NCI-H1436 treated with DMSO at 0.1 percent for 48 hours (cell line): Measurements from ENCODE around the gene DUSP28.

Source experiments
- DNase-seq: peaks from one replicate; lab custom pipeline; 2025; lab: John Stamatoyannopoulos, UW

Gene DUSP28

GRCh38 chr2:240573071-240573515, 12.9 kb downstream of the DUSP28 start:
- no peak for DNase-seq

DNA sequence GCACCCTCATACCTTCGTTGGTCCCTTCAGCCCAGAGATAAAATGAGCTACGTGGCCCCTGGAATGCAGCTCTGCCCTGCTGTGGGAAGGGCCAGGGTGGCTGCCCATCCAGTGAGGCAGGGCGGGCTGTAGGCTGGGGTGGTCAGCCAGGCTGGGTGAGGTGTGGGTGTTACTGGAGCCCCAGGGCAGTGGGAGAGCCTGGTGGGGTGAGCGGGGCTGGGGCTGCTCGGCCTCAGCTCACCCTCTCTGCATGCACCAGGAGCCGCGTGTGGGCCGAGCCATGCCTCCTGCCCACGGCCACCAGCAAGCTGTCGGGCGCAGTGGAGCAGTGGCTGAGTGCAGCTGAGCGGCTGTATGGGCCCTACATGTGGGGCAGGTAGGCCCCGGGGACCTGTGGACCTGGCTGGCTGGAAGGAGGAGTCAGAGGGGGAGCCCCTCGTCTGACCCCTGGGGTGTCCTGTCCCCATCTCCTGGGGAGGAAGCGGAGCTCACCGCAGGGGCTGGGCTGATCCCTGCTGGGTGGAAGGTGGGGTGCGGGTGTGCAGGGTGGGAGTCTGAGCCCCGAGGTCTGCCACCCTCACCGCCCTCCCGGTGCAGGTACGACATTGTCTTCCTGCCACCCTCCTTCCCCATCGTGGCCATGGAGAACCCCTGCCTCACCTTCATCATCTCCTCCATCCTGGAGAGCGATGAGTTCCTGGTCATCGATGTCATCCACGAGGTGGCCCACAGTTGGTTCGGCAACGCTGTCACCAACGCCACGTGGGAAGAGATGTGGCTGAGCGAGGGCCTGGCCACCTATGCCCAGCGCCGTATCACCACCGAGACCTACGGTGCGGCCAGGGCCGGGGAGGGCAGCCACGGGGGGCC, 13.6 kb downstream of the DUSP28 start:
- no peak for DNase-seq

DNA sequence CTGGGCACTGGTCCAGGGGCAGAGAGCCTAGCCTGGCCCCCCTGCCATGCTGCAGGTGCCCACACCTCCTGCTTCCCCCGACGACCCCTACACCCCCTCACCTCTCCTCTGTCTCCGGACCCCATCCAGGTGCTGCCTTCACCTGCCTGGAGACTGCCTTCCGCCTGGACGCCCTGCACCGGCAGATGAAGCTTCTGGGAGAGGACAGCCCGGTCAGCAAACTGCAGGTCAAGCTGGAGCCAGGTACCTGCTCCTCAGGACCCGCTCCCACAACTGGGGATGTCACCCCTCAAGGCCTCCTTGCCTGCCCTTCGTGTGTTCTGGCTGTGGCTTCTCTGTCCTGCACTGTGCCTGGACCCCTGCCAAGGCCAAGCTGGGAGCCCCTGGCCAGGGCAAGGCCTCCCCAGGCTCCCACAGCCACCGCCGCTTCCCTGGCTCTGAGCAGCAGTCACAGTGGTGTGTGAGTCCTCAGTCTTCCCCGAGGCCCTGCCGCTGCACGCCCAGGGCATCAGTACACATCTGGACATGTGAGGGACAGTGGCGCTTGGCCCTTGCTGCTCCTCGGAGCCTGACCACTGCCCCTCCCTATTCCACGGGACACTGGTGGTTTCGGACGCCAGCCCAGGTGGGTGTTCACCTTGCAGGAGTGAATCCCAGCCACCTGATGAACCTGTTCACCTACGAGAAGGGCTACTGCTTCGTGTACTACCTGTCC, 14.4 kb downstream of the DUSP28 start:
- DNase-seq: no peak

GRCh38 chr2:240575101-240575965, 15.2 kb downstream of the DUSP28 start:
- DNase-seq: no peak

- DNase-seq: no peak
These were observed 15.9 kb downstream of the DUSP28 start for GRCh38 chr2:240576036-240576435.

DNA sequence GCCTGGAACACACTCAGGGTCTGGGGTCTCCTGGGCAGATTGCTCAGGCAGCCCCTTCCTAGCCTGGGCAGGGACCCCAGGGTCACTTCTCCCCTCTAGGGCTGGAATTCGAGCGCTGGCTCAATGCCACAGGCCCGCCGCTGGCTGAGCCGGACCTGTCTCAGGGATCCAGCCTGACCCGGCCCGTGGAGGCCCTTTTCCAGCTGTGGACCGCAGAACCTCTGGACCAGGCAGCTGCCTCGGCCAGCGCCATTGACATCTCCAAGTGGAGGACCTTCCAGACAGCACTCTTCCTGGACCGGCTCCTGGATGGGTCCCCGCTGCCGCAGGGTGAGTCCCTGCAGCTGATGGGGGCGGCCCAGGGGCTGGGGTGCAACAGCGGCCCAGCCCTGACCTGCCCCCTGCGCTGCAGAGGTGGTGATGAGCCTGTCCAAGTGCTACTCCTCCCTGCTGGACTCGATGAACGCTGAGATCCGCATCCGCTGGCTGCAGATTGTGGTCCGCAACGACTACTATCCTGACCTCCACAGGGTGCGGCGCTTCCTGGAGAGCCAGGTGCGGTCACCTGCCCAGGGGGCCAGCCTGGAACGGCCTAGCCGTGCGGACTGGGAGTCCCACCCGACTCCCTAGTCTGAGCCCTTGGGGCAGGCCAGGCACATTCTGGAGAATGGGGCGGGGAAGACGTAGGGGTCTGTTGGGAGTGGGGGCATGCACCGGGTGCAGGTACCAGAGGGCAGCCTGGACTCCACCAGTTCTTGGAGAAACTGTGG, 16.5 kb downstream of the DUSP28 start:
- DNase-seq: no peak

GRCh38 chr2:240577281-240578109, 17.3 kb downstream of the DUSP28 start:
- DNase-seq: no peak

- DNase-seq: no peak
These were observed 17.9 kb downstream of the DUSP28 start for GRCh38 chr2:240578110-240578450.

DNA sequence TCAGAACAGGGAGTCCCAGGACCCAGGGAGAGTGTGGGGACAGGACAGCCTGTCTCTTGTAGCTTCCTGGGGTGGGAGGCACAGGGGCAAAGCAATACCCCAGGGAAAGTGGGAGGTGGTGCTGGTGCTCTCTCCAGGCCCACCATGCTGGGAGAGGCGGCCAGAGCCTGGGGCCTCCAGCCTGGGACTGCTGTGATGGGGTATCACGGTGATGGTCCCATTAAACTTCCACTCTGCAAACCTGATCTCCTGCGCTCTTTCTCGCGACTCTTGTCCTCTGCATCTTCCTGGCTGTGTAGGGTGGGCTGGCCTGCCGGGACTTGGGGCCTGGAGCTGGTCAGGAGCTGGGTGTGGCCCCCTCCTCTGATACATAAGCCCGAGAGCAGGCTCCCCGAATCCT, 18.3 kb downstream of the DUSP28 start:
- no peak for DNase-seq

DNA sequence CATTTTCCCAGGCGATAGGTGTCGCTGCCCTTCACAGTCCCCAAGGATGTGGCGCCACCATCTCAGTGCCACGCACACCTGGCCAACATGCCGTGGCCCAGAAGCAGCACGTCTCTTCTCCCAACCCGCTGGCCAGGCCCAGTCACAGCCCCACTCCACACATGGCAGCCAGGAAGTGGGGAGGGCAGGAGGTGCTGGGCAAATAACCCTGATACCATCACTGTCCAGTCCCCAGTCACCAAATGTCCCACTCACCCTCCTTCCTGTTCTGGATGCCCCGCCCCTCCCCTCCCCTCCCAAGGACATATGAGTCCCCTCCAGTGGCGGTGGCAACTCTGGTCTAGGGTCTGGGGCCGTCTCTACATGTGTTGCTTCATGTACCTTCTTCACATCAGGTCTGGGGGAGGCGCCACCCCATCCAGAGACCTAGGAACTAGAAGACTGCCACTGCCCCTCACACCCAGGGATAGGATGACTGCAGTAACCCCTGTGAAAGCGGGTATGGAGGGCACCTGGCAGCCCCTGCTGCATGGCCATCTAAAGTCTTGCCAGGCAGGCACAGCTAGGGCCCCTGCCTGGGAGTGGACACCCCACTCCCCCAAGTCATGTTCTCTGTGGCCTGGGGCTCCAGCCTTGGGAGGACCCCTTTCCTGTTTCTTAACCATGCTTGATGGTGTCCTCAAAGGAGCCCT, 19.1 kb downstream of the DUSP28 start:
- no peak for DNase-seq

GRCh38 chr2:240579771-240580614, 19.8 kb downstream of the DUSP28 start:
- DNase-seq: no peak

GRCh38 chr2:240581811-240582210, 21.7 kb downstream of the DUSP28 start:
- no peak for DNase-seq

- no peak for DNase-seq
These were observed 22.6 kb downstream of the DUSP28 start for GRCh38 chr2:240582781-240583180.

DNA sequence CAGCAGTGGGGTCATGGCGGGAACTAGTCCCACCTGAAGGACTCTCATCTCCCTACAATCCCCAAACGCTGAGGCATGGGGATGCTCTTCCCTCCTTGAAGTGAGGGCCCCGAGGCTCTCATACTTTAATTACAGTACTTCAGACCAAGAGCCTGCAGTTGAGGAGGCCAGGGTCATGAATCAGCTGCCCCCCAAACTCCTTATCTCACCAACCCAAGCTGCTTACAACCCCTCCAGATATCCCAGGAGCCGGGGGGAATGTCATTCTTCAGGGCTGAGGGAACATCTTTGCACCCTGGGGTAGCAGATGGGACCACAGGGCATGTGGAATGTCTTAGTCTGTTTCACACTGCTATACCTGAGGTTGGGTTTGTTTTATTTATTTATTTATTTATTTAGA, 23.6 kb downstream of the DUSP28 start:
- no peak for DNase-seq

DNA sequence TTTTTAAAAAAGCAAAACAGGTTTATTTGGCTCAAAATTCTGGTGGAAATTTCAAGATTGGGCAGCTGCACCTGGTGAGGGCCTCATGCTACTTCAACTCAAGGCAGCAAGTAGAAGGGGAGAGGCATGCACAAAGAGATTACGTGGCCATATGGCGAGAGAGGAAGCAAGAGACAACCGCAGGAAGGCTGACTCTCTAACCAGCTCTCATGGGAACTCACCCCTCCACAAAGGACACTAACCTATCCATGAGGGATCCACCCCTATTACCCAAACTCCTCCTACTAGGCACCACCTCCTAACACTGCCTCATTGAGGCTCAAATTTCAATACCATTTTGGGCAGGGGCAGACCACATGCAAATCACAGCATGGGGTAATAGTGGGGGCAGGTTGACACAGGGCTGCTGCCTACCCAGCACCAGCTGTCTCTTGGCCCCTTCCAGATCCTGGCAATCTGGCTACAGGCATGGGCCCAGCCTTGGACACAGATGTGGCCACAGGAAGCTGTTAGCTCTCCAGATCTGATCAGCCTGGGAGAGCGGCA, 24.4 kb downstream of the DUSP28 start:
- DNase-seq: peak; percentile 17

DNA sequence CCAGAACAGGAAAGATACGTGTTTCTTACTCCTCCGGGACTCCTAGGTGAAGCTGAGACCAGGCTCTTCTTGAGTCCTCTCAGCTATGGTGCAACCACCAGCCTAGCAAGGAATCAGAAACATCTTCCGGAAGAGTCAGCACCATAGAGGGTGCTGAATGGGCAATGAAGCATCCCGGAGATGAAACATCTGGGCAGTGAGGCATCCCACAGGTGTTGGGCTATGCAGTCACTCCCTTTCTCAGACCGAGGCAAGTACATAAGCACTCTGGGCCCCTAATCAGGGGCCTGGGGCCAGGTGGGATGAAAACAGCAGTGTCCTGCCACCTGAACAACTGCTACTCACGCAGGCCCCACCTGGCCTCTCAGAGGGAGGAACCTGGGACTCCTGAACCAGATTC, 24.9 kb downstream of the DUSP28 start:
- no peak for DNase-seq

GRCh38 chr2:240585681-240586197, 25.6 kb downstream of the DUSP28 start:
- no peak for DNase-seq

DNA sequence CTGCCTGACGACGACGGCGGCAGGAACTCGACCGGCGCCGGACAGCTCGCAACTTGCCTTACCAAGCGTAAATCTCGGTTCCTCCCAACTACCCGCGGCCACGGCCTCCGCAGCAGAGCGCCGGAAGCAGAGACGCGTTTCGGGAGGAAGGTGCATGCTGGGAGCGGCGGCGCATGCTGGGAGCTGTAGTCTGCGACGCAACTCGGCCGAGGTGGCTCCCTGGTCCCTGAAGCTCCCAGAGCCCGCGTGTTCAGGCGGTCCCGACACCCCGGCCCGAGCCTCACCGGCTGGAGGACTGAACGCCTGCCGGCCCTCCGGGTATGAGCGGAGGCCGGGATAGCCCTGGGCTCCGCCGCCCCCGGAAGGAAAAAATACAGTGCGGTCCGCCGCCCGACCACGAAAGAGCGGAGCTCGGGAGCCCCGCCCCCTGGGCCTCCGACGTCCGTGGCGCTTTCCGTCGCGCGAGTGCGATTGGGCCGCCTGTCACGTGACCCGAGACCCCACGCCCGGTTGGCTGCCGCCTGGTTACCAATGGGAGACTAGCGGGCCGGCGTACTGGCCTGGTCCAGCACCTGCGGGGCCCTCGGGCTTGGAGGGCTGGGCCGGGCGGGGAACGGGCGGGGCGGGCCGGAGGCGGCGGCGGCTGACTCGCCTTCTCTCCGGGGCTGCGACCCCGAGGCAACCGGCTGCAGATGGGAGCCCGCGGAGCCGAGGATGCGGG, 26.2 kb downstream of the DUSP28 start, which contains the start of gene CAPN10:
CAPN10 (plus strand) TSS at position 537 of the 721 bp plus-strand sequence; CDS start at position 715, 178 bp downstream.
- DNase-seq: peak; percentile 52
